Astrocyte (in vitro differentiated cells and primary cell): Measurements from ENCODE around the gene PRDX5.

Source experiments
- EZH2 ChIP-seq: IDR thresholded peaks from 2 replicates; pipeline ENCODE4 v1.6.1; 2012; ENCODE audit warnings: mild to moderate bottlenecking, low read length, inconsistent platforms; ENCODE audit not compliant: insufficient read depth
- TF ChIP-seq, protein P1 (sequence below): IDR thresholded peaks from 2 replicates; pipeline ENCODE4 v1.5.1; 2011; ENCODE audit warnings: low read depth, mild to moderate bottlenecking, inconsistent platforms, low read length, moderate library complexity; ENCODE audit not compliant: insufficient read depth

DNA sequence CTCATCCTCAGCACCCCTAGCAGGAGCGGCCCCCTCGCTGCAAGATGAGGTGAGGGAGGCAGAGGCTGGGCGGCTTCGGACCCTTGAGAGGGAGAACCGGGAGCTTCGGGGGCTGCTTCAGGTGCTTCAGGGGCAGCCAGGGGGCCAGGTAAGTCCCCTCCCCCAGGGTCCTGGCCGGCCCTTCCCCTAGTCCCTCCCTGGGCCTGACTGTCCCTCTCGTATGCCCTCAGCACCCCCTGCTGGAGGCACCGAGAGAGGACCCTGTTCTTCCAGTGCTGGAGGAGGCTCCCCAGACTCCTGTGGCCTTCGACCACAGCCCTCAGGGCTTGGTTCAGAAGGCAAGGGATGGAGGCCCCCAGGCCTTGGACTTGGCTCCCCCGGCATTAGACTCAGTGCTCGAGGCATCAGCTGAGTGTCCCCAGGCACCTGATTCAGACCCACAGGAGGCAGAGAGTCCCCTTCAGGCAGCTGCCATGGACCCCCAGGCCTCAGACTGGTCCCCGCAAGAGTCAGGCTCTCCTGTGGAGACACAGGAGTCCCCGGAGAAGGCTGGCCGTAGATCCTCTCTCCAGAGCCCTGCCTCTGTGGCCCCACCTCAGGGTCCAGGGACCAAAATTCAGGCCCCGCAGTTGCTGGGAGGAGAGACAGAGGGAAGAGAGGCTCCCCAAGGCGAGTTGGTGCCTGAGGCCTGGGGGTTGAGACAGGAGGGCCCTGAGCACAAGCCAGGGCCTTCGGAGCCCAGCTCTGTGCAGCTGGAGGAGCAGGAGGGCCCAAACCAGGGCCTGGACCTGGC, 26.0 kb downstream of the PRDX5 start:
- no peak for TF ChIP-seq EZH2
- TF ChIP-seq, protein P1, sequence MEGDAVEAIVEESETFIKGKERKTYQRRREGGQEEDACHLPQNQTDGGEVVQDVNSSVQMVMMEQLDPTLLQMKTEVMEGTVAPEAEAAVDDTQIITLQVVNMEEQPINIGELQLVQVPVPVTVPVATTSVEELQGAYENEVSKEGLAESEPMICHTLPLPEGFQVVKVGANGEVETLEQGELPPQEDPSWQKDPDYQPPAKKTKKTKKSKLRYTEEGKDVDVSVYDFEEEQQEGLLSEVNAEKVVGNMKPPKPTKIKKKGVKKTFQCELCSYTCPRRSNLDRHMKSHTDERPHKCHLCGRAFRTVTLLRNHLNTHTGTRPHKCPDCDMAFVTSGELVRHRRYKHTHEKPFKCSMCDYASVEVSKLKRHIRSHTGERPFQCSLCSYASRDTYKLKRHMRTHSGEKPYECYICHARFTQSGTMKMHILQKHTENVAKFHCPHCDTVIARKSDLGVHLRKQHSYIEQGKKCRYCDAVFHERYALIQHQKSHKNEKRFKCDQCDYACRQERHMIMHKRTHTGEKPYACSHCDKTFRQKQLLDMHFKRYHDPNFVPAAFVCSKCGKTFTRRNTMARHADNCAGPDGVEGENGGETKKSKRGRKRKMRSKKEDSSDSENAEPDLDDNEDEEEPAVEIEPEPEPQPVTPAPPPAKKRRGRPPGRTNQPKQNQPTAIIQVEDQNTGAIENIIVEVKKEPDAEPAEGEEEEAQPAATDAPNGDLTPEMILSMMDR = no peak
